Left hindlimb (tissue), 1 donor: ENCODE results near the gene HAPSTR1.

Source experiments
- DNase-seq: peaks from one replicate; pipeline ENCODE4 v3.0.0-alpha.2; 2018

The HAPSTR1 gene

GRCh38 chr16:9124444-9124843 is 33.0 kb downstream of the HAPSTR1 start:
- DNase-seq, result no peak

DNA sequence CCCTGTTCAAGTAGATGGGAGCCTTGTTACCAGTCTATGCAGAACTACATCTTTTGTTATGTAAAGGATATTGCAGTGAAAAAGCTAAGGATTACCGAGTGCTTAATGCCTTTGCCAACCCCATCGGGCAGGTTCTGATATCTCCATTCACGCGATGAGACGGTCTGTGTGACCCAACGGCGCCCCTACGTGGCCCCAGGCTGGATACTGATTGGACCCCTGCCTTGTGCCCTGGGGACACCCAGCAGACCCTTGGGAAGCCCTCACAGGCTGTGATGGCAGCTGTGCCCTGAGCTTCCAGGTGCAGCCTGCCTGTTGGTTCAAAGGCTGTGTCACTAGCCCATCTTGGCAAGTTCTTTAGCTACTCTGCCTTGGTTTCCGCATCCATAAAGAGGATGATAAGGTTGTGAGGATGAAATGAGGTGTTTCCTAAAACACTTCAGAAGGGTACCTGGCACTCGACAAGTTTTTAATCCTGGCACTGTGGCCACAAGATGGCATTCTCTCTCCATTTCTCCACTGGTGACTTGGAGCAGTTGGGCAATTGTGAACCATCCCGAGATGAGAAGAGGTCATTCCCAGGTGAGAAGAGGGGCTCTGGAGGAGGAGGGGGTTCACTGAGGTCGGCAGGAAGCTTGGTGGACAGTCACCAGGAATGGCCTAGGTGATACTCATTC is 33.6 kb downstream of the HAPSTR1 start:
- DNase-seq, result no peak

DNA sequence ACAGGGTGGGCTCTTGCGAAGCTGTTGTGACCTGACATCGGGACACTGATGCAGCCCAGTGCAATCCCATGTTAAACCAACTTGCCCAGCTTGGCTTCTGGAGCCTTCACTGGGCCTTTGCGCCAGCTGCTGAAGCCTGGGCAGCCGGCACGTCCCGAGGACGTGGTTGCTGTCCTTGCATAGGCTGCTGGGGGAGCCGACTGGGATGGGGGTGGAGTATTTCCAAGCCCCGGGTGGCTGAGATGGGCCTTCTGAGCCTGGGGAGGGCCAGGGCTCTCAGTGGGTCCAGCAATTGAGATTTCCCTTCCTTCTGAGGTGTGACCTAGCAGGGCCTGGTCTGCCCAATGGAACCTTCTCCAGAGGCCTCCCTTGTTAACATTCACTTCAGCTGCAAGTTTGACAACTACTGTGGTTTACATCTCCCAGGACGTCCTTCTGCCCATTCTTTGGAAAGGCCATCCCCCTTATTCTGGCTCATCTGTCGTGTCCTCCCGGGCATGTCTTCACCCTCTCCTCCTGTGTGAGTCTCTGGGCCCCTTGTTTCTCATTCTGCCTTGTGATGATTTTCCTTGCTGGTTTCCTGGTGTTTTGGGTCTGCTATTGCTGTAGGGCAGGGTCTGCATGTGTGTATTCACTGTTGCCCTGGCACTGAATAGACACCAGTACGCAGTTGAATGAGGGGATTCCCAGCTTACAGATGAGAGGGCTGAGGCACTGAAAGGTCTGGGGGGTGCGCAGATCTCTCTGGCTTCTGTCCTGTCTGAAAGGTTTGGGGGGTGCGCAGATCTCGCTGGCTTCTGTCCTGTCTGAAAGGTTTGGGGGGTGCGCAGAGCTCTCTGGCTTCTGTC is 34.4 kb downstream of the HAPSTR1 start:
- no peak for DNase-seq

GRCh38 chr16:9126609-9127008 is 35.2 kb downstream of the HAPSTR1 start:
- DNase-seq, result no peak

DNA sequence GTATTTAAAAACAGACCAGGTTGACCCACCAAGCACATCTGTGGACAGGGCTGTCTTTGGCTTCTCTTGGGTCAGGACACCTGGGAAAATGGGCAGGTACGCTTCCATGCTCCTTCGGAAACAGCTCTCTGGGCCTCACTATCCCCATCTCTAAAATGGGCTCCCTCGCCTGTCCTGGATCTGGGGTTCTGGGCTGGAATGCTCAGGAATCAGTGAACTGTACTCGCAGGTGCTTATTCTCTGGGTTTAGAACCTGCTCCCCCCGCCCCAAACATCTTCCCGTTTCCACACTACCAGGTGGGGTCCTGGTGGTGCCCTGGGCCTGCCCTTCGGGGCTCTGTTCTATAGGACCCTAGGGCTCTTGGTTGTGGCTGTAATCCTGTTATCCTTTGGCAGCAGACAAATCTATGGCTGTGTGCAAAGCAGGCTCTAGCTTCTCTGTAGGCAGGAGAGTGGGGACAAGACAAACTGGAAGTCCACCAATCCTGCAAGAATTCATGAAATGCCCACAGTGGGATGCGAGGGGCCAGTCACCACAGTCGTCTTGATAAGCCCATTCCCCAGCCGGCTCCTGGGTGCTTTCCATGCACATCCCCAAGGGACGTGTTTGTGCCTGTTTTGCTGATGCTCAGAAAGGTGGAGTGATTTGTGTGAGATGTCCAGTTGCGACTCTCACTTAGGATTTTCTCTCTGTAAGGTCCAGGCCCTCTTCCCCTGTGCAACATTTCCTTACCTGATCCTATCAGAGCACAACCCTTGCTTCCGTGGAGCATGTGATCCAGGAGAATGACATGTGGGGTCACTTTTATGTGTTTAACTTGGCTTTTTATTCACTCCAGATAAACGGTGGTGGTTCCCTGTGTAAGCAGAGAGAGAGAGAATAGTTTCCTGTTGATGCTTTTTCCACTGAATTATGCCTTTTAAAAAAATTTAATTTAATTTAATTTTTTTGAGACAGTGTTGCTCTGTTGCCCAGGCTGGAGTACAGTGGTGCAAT is 37.2 kb downstream of the HAPSTR1 start:
- no peak for DNase-seq

DNA sequence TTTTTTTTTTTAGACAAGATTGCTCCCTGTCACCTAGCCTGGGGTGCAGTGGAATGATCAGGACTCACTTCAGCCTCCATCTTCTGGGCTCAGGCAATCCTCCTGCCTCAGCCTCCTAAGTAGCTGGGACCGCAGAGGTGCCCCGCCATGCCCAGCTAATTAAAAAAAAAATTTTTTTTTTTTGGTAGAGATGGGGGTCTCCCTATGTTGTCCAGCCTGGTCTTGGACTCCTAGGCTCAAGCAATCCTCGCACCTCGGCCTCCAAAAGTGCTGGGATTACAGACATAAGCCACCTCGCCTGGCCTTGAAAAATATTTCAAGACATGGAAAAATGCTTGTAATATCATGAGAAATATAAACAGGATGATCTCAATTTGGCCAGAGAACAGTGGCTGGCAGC is 42.9 kb downstream of the HAPSTR1 start:
- DNase-seq, result no peak

GRCh38 chr16:9134739-9135138 is 43.3 kb downstream of the HAPSTR1 start:
- DNase-seq, result peak; percentile 53

DNA sequence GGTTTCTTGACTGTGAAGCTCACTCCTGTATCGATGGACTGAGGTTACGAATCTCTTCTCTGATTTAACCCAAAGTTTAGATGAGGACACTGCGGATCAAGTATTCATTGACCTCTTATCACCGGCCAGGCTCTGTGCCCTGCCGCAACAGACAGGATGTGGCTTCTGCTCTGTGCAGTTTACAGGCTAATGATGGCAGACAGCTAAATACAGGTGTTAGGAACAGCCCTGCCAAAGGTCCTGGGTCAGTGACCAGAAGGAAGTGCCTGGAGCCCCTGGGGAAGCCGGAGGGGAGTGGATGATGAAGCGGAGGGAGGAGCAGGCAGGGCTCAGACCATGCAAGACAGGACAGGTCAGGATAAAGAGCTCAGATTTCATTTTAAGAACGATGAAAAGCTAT is 44.4 kb downstream of the HAPSTR1 start:
- no peak for DNase-seq

DNA sequence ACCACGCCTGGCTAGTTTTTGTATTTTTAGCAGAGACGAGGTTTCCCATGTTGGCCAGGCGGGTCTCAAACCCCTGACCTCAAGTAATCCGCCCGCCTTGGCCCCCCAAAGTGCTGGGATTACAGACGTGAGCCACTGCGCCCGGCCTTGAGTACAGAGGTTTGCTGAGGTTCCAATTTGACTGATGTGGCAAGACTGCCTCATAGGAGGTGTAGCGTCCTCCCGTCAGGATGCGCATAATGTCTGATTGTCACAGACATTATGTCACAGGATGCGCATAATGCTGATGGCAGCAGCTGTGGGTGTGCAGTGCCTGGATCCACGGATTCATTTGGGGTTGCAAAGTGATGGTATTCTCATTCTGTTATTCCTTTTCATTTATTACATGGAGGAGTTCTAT is 45.2 kb downstream of the HAPSTR1 start:
- DNase-seq, result no peak

- no peak for DNase-seq
These were observed 46.7 kb downstream of the HAPSTR1 start for GRCh38 chr16:9138021-9138680.

DNA sequence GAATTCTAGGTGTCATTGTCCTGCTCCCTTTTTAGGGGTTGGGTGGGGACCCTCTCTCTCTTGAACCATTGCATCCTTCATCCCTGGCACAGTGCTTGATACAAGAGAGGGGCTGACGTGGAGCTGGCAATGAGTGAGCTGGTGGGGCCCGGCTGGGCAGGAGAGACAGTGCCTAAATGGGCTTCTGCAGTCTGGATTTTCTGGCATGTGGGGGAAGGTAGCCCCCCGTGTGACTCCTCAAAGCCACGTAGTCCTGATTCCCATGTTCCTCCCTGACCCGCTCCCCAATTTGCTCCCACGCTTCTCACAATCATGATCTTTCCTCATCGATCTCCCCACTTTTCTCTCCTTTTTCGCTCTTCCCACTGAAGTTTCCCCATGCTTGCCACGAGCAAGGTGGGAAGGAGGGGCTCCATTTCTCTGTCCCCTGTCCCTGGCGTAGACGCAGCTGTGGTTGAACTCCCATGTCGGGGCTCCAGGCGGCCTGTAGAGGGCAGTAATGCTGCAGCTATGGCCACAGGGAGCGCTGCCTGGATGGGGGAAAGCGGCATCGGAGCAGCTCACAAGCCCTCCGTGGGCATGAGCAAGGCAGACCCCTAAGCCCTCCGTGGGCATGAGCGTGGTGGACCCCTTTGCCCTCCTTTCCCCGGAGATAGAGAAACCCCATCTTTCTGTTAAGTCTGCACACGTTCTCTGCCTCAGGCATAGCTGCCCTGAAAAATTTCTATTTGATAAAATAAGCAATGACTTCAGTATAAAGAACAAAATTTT is 47.5 kb downstream of the HAPSTR1 start:
- DNase-seq, result peak; percentile 48

DNA sequence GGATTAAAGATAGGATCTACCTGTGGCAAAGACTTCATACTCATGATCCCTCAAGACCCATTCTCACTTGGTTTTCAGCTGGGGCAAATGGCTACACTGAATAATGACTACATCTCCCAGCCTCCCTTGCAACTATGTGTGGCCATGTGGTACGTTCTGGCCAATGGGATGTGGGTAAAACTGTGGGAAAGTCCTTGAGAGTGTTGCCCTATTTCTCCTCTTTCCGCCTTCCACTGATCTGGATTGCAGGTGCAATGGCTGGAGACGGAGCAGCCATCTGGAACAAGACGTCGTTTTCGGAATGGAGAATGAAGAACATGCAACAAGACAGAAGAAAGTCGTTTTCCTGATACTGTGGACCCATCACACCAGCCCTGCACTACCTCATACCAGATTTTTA is 48.5 kb downstream of the HAPSTR1 start:
- DNase-seq, result no peak
